SH-SY5Y (cell line): ENCODE data around the gene ZNF160.

Experiments used
- GATA2 ChIP-seq: IDR thresholded peaks from 2 replicates; pipeline ENCODE4 v1.6.1; 2011; ENCODE audit warnings: mild to moderate bottlenecking, low read depth, low read length
- GATA3 ChIP-seq: IDR thresholded peaks from 2 replicates; pipeline ENCODE4 v1.6.1; 2011; ENCODE audit warnings: low read depth, mild to moderate bottlenecking, low read length, moderate library complexity

GRCh38 chr19:53102756-53103233 lies 427 bp downstream of the ZNF160 start:
- TF ChIP-seq GATA2 (no peak), GATA3 (no peak)
